ENCODE measurements around the gene PRKN. TPM values are rescaled to one million over a fixed set of nuclear protein-coding genes. Genes with fewer than 3 reads are reported as not detected.

PRKN gene
- polyA plus RNA-seq, 1 donor from 2014 or later: 1.2 TPM

GRCh38 chr6:161940519-161940918, 787.0 kb downstream of the PRKN start:
- Histone ChIP-seq H3K9me3 (ENCODE audit: low read length) (no peaks in the 10 kb centered on the region), H3F3A (ENCODE audit: insufficient read depth, low read length, poor library complexity, severe bottlenecking) (no peaks in the 10 kb centered on the region), H2AFZ (ENCODE audit: low read depth, low read length) (no peak overlapping the region), H4K20me1 (ENCODE audit: insufficient read depth) (no peaks in the 10 kb centered on the region), H3K27ac (ENCODE audit: low read length) (no peak overlapping the region), H3K9ac (ENCODE audit: low read length) (no peak overlapping the region), H3K79me2 (replicated peaks; ENCODE audit: insufficient read depth, low read length) (no peaks in the 10 kb centered on the region), H3K4me2 (ENCODE audit: low read length) (no peak overlapping the region), H3K36me3 (ENCODE audit: insufficient read depth, low read length) (no peaks in the 10 kb centered on the region), H3K9me2 (ENCODE audit: insufficient read depth, low read length) (no peaks in the 10 kb centered on the region), H3K27me3 (ENCODE audit: insufficient read depth, low read depth, low read length) (no peaks in the 10 kb centered on the region), H3K4me3 (ENCODE audit: low read length) (no peak overlapping the region)
- TF ChIP-seq EZH2 (IDR thresholded peaks at IDR 0.05; ENCODE audit: borderline replicate concordance, insufficient read depth, low read length, poor library complexity, severe bottlenecking): no peak
- no peak for TF ChIP-seq EP300 (conservative IDR thresholded peaks at IDR 0.05; ENCODE audit: poor library complexity, severe bottlenecking)
- TF ChIP-seq POLR2AphosphoS5 (IDR thresholded peaks at IDR 0.05): no peak
- TF ChIP-seq RAD21 (conservative IDR thresholded peaks at IDR 0.05): no peak
- no peak for TF ChIP-seq REST (IDR thresholded peaks at IDR 0.05; ENCODE audit: borderline replicate concordance)
- no peak for TF ChIP-seq SMC3 (conservative IDR thresholded peaks at IDR 0.05; ENCODE audit: poor library complexity)
- TF ChIP-seq MXI1 (conservative IDR thresholded peaks at IDR 0.05; ENCODE audit: poor library complexity, severe bottlenecking): no peak
- TF ChIP-seq CTCF (IDR thresholded peaks at IDR 0.05; ENCODE audit: poor library complexity, severe bottlenecking): no peak
- no peak for TF ChIP-seq TAF1 (IDR thresholded peaks at IDR 0.05; ENCODE audit: low read depth)

- no peak overlapping the region for H2AFZ ChIP-seq (ENCODE audit: low read depth, low read length)
- no peaks in the 10 kb centered on the region for H3K36me3 ChIP-seq (ENCODE audit: insufficient read depth, low read length)
- H3K4me2 ChIP-seq (ENCODE audit: low read length): no peak overlapping the region
- no peaks in the 10 kb centered on the region for H3K27me3 ChIP-seq (ENCODE audit: insufficient read depth, low read depth, low read length)
- no peaks in the 10 kb centered on the region for H4K20me1 ChIP-seq (ENCODE audit: insufficient read depth)
- H3K9me2 ChIP-seq (ENCODE audit: insufficient read depth, low read length): no peaks in the 10 kb centered on the region
- no peak for TF ChIP-seq SMC3 (conservative IDR thresholded peaks at IDR 0.05; ENCODE audit: poor library complexity)
- no peak for TF ChIP-seq CTCF (IDR thresholded peaks at IDR 0.05; ENCODE audit: poor library complexity, severe bottlenecking)
- no peak for TF ChIP-seq EZH2 (IDR thresholded peaks at IDR 0.05; ENCODE audit: borderline replicate concordance, insufficient read depth, low read length, poor library complexity, severe bottlenecking)
- TF ChIP-seq MXI1 (conservative IDR thresholded peaks at IDR 0.05; ENCODE audit: poor library complexity, severe bottlenecking): no peak
- TF ChIP-seq RAD21 (conservative IDR thresholded peaks at IDR 0.05): no peak
- no peak for TF ChIP-seq TAF1 (IDR thresholded peaks at IDR 0.05; ENCODE audit: low read depth)
- no peak for TF ChIP-seq REST (IDR thresholded peaks at IDR 0.05; ENCODE audit: borderline replicate concordance)
- no peak for TF ChIP-seq POLR2AphosphoS5 (IDR thresholded peaks at IDR 0.05)
- TF ChIP-seq EP300 (conservative IDR thresholded peaks at IDR 0.05; ENCODE audit: poor library complexity, severe bottlenecking): no peak
- H3K79me2 ChIP-seq (replicated peaks; ENCODE audit: insufficient read depth, low read length): no peaks in the 10 kb centered on the region
- no peaks in the 10 kb centered on the region for H3K9me3 ChIP-seq (ENCODE audit: low read length)
- H3F3A ChIP-seq (ENCODE audit: insufficient read depth, low read length, poor library complexity, severe bottlenecking): no peaks in the 10 kb centered on the region
- H3K27ac ChIP-seq (ENCODE audit: low read length): no peak overlapping the region
- no peak overlapping the region for H3K9ac ChIP-seq (ENCODE audit: low read length)
- H3K4me3 ChIP-seq (ENCODE audit: low read length): no peak overlapping the region
Observed at GRCh38 chr6:161926324-161926723, 801.2 kb downstream of the PRKN start.

All from neural cell (in vitro differentiated cells).